Choroid plexus epithelial cell (primary cell): ENCODE results near the gene BAK1.
"Not testable (repeated sequence)": the region's sequence is repeated elsewhere in the genome, so short reads cannot be mapped to it uniquely, and the experiment has no call there.

Experiments used
- DNase-seq: peaks from one replicate; pipeline ENCODE4 v3.0.0-alpha.2; 2010; ENCODE audit warnings: low read depth
- H3K4me3 ChIP-seq: 2 replicates; pipeline ENCODE4 v1.5.1; 2011; ENCODE audit warnings: low read depth, mild to moderate bottlenecking, control low read depth, low read length, moderate library complexity
- TF ChIP-seq, protein P1 (sequence below): conservative IDR thresholded peaks from 2 replicates; pipeline ENCODE4 v1.5.1; 2011; ENCODE audit warnings: low read depth, mild to moderate bottlenecking, control low read depth, inconsistent platforms, low read length, moderate library complexity

BAK1 gene

DNA sequence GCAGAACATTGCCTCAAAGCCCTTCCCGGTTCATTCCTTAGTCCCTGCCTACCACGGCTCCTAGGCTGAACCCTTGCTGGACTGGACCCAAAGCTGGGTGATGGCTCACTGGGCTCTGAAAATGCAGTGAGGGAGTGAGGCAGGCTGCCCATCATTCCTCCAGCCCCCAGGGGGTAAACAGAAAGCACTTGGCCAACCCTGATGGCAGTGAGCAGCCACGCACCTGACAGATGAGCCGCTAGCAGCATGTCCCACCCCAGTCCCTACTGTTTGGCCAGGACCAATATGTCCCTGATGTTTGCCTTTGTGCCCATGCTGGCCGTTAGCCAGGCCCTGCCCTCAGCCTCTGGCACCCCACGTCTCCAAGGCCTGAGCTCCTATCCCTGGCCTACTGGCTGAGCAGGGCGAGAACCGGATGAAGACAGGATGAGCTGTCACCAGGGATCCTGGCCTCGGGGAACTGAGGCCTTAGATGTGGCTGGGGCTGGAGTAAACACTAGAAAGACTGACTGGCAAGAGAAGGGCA, 19.4 kb upstream of the BAK1 start:
- TF ChIP-seq, protein P1, sequence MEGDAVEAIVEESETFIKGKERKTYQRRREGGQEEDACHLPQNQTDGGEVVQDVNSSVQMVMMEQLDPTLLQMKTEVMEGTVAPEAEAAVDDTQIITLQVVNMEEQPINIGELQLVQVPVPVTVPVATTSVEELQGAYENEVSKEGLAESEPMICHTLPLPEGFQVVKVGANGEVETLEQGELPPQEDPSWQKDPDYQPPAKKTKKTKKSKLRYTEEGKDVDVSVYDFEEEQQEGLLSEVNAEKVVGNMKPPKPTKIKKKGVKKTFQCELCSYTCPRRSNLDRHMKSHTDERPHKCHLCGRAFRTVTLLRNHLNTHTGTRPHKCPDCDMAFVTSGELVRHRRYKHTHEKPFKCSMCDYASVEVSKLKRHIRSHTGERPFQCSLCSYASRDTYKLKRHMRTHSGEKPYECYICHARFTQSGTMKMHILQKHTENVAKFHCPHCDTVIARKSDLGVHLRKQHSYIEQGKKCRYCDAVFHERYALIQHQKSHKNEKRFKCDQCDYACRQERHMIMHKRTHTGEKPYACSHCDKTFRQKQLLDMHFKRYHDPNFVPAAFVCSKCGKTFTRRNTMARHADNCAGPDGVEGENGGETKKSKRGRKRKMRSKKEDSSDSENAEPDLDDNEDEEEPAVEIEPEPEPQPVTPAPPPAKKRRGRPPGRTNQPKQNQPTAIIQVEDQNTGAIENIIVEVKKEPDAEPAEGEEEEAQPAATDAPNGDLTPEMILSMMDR: no peak
- H3K4me3 ChIP-seq: no peak overlapping the region
- DNase-seq: no peak

DNA sequence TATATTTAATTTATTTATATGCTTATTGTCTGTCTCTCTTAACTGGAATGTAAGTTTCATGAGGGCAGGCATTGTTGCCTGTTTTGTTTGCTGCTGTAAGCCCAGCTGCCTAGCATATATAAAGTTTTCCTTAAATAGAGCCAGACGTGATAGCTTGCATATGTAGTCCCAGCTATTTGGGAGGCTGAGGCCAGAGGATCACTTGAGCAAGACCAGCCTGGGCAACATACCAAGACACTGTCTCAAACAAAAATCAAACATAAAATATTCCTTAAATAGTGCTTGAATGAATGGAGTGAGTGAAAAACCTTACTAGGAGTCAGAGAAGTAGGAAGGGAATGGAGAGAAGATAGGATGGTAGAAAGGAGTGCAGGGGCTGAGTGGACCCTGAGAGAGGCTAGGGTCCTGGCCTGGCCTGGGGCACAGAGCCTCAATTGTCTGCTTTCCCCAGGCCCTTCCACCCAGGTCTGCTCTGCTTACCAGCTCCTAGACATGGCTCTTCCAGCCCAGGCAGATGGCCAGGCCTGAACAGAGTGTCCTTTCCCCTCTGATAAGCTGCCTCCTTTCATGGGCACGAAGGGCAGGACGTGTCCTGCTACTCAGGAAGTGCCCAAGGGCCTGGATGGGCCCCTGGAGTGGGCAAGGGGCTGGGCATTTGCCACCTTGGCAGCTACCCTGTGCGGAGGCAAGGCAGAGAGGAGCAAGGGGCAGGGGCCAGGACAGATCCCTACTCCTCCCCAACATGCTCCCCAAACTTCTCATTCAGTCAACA, 17.7 kb upstream of the BAK1 start:
- TF ChIP-seq, protein P1: no peak
- peak; percentile 24 for DNase-seq
- no peak overlapping the region for H3K4me3 ChIP-seq

DNA sequence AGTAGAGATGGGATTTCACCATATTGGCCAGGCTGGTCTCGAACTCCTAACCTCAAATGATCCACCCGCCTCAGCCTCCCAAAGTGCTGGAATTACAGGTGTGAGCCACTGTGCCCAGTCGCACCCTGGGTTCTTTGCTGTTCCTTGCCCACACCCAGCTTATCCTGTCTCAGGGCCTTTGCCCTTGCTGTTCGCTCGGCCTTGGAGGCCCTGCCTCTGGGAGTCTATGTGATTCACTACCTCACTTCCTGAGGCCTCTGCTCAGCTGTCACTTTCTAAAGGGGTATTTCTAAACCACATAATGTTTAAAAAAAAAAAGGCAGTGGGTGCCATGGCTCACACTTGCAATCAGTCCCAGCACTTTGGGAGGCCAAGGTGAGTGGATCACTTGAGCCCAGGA, 16.8 kb upstream of the BAK1 start:
- H3K4me3 ChIP-seq, DNase-seq: not testable (repeated sequence)

DNA sequence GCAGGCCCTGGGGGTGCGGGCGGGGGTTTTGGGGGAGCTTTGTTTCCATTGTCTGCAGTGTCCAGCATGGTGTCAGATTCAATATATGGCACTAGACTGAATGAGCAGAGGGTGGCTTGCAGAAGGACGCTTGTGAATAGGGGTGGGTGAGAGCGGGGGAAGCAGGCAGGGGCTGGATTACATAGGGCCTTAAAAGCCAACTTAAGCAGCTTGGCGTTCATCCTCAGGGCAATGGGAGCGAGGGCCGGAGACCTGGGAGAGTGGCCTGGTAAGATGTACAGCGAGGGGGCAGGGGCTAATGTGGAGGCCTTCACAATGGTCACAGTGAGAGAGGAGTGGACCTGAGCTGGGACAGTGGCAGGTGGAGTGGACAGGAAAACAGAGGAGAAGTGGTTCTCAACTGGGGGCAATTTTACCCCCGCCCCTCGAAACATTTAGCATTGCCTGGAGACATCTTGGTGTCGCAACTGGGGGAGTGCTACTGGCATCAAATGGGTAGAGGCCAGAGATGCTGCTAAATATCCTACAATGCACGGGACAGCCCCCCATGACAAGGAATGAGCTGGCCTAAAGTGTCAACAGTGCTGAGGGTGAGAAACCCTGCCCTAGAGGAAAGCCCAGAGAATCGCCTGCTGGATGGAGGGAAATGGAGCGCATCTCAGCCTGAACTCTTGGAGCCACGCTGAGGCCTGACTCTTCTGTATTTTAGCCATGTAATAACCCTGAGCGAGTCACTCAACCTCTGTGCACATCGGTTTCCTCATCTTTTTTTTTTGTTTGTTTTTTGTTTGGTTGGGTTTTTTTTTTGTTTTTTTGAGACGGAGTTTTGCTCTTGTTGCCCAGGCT, 15.1 kb upstream of the BAK1 start:
- DNase-seq: peak; percentile 37
- no peak overlapping the region for H3K4me3 ChIP-seq
- TF ChIP-seq, protein P1: no peak

DNA sequence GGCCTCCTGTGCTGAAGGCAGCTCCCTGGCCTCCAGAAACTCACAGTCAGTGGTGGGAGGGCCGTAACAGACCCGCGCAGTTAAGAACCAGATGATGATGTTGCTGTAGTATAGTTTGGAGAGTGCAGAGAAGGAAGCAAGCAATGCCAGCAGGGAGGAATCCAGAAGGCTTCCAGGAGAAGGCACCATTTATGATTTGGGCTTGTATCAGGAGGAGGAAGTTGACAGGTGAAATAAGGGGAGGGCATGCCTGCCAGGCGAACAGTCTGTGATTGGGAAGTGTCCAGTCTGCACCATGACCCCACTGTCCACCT, 13.3 kb upstream of the BAK1 start:
- TF ChIP-seq, protein P1: no peak
- no peak for DNase-seq
- peak overlapping the region; percentile 35 for H3K4me3 ChIP-seq

DNA sequence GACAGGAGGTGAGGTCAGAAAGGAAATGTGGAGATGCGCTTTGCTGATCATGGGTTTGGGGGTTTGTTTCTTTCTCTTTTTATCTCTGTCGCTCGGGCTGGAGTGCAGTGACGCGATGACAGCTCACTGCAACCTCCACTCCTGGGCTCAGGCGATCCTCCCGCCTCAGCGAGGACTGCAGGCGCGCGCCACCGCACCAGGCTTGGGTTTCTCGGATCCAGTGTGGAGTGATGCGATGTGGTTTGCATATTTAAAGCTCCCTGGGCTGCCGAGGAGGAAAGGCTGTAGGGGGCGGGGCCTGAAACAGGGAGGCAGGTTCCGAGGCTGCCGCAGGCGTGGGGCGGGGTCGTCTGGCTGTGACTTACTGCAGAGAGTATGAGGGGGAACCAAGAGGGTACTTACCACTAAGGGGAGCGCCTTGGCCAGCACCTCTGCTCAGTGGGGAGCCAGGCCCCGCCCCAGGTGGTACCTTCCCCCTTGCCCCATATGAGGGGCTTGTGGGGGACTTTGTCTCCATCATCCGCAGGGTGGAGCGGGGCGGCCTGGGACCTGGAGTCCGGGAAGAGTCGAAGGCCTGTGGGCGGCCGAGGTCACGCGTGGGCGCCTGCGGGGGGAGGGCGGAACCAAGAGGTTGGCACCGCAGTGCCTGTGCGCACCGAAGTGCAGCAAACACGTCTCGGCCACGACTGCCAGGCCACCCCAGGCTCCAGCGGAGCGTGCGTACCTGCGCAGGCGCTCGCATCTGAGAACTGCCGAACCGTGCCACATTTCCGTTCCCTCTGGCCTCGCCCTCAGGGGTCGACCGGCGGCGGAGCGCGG, 12.7 kb upstream of the BAK1 start:
- DNase-seq: no peak
- peak overlapping the region; percentile 35 for H3K4me3 ChIP-seq
- TF ChIP-seq, protein P1: no peak

DNA sequence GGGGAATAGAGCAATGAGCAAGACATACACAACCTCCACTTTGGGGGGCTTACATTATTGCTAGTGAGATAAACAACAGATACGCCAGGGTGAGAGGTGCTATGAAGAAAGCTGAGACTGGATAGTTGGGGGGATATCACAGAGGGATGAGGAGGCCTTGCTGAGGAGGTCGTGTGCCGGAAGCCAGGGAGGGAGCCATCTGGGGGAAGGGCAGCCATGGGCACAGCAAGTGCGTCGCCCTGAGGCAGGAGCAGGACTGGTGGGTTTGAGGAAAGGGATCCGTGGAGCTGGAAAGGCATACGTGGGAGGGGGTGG, 12.2 kb upstream of the BAK1 start:
- TF ChIP-seq, protein P1: no peak
- no peak for DNase-seq
- no peak overlapping the region for H3K4me3 ChIP-seq
